Occipital lobe (tissue), 2 donors: ENCODE data around the gene SMU1. TPM values are rescaled to one million over a fixed set of nuclear protein-coding genes. Genes with fewer than 3 reads are reported as not detected.
A peak's percentile ranks its signal among the peaks of the same experiment; 100 is the strongest.
"Not testable (repeated sequence)": the region's sequence is repeated elsewhere in the genome, so short reads cannot be mapped to it uniquely, and the experiment has no call there.

Experiments used
- DNase-seq: peaks from one replicate; lab custom pipeline; 2025; lab: John Stamatoyannopoulos, UW
- total RNA-seq: library from RNA; depleted of rRNA; stranded (reverse); fragments of >200 nt; gene quantifications from one replicate; pipeline ENCODE4 v1.2.3, GENCODE V29; 2014

SMU1 gene
- total RNA-seq, 1 donor from 2014 or later: 46.5 TPM

GRCh38 chr9:33105959-33106358 lies 29.5 kb upstream of the SMU1 start:
- DNase-seq: no peak

GRCh38 chr9:33105504-33105903 lies 29.0 kb upstream of the SMU1 start:
- no peak for DNase-seq

- no peak for DNase-seq
Measured at GRCh38 chr9:33104401-33104800, 27.9 kb upstream of the SMU1 start.

- no peak for DNase-seq
Measured at GRCh38 chr9:33103501-33104281, 27.2 kb upstream of the SMU1 start.

- no peak for DNase-seq
Measured at GRCh38 chr9:33102551-33103210, 26.2 kb upstream of the SMU1 start.

GRCh38 chr9:33101104-33101951 lies 24.9 kb upstream of the SMU1 start:
- DNase-seq: no peak

GRCh38 chr9:33099754-33100153 lies 23.3 kb upstream of the SMU1 start:
- no peak for DNase-seq

- DNase-seq: no peak
Measured at GRCh38 chr9:33097192-33097591, 20.7 kb upstream of the SMU1 start.

GRCh38 chr9:33092634-33093033 lies 16.2 kb upstream of the SMU1 start:
- DNase-seq: no peak

GRCh38 chr9:33085672-33086071 lies 9.2 kb upstream of the SMU1 start:
- not testable (repeated sequence) for DNase-seq

- no peak for DNase-seq
Measured at GRCh38 chr9:33082538-33083326, 6.3 kb upstream of the SMU1 start.

- no peak for DNase-seq
Measured at GRCh38 chr9:33082128-33082527, 5.7 kb upstream of the SMU1 start.

- DNase-seq: peak; percentile 31
Measured at GRCh38 chr9:33081128-33081851, 4.8 kb upstream of the SMU1 start.

GRCh38 chr9:33080534-33080933 lies 4.1 kb upstream of the SMU1 start:
- no peak for DNase-seq

GRCh38 chr9:33068991-33069390 lies 7.5 kb downstream of the SMU1 start:
- DNase-seq: no peak

- DNase-seq: no peak
Measured at GRCh38 chr9:33065157-33066076, 11.1 kb downstream of the SMU1 start.

- no peak for DNase-seq
Measured at GRCh38 chr9:33051144-33051543, 25.3 kb downstream of the SMU1 start.

- DNase-seq: no peak
Measured at GRCh38 chr9:33049680-33050361, 26.7 kb downstream of the SMU1 start.

GRCh38 chr9:33048054-33048465 lies 28.4 kb downstream of the SMU1 start:
- no peak for DNase-seq
